Activated T-cell treated with anti-CD3 and anti-CD28 coated beads for 1 hour (primary cell): Measurements from ENCODE around the gene DNAH1.

Source experiments
- DNase-seq: peaks from one replicate; pipeline ENCODE4 v3.0.0-alpha.2; 2020; ENCODE audit warnings: low read depth

DNAH1 gene

DNA sequence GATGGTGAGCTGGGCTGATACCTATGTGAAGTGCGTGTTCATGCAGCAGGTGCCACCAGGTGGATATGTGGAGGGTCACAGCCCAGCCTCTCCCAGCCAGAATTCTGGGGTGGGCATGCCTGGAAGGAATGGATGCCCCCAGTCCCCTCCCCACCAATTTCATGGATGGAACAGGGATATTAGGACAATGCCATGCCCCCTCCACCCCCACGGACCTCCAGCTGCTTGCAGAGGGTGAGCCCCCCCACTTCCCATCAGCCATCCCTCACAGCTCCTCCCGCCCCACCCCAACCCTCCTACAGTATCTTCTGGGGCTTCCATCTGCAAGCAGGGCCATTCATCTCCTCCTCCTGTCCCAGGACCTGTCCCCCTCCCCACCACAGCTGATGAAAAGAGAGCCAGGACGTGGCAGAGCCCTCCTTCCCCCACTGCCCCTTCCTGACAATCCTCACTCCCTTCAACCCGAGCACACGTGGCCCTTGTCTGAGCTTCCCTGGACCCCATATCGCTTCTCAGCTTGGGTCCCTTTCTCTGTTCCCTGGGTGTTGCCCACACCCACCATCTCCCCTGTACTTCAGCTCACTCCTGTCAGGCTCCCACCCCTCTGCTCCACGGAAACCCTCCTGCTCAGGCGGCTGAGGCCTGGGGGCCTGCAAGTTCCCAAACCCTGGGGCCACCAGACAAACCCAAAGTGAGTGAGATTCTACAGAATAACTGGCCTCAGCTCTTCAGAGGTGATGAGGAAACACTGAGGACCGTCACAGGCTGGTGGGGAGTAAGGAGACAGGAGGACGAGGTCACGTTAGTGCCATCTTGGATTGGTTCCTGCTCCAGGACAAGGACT lies 131.6 kb downstream of the DNAH1 start:
- DNase-seq, result no peak
